NB4 (cell line): ENCODE data around the gene RPP25.
"Not testable (repeated sequence)": the region's sequence is repeated elsewhere in the genome, so short reads cannot be mapped to it uniquely, and the experiment has no call there.

ENCODE experiments used
- DNase-seq: peaks from one replicate; pipeline ENCODE4 v3.0.0; 2010; ENCODE audit warnings: low read depth
- H3K4me3 ChIP-seq: one replicate; pipeline ENCODE4 v1.5.1; 2011; ENCODE audit warnings: mild to moderate bottlenecking, low read depth, low read length, moderate library complexity
- CTCF ChIP-seq: IDR thresholded peaks from one replicate; pipeline ENCODE4 v1.5.1; 2012; ENCODE audit warnings: low read depth, low read length
- MAX ChIP-seq: IDR thresholded peaks from 2 replicates; pipeline ENCODE4 v1.6.1; 2011; ENCODE audit warnings: low read depth, low read length
- MYC ChIP-seq: IDR thresholded peaks from 2 replicates; pipeline ENCODE4 v1.6.1; 2011; ENCODE audit warnings: low read depth, low read length
- POLR2A ChIP-seq: IDR thresholded peaks from 2 replicates; pipeline ENCODE4 v1.6.1; 2011; ENCODE audit warnings: mild to moderate bottlenecking; ENCODE audit not compliant: insufficient read length; ENCODE audit errors: extremely low read depth

Gene RPP25

GRCh38 chr15:74928771-74929198 is 27.8 kb downstream of the RPP25 start:
- TF ChIP-seq MYC: no peak
- no peak for TF ChIP-seq CTCF
- no peak for TF ChIP-seq POLR2A
- TF ChIP-seq MAX: no peak
- no peak overlapping the region for H3K4me3 ChIP-seq
- DNase-seq: no peak

GRCh38 chr15:74924525-74924924 is 32.0 kb downstream of the RPP25 start:
- no peak for DNase-seq
- TF ChIP-seq CTCF: no peak
- TF ChIP-seq POLR2A: no peak
- TF ChIP-seq MYC: no peak
- no peak for TF ChIP-seq MAX
- no peak overlapping the region for H3K4me3 ChIP-seq

- TF ChIP-seq MAX (no peak), CTCF (no peak), POLR2A (no peak), MYC (no peak)
- H3K4me3 ChIP-seq: no peak overlapping the region
- DNase-seq: no peak
Observed at GRCh38 chr15:74920456-74920855, 36.1 kb downstream of the RPP25 start.

GRCh38 chr15:74917676-74918075 is 38.9 kb downstream of the RPP25 start:
- DNase-seq: no peak
- no peak overlapping the region for H3K4me3 ChIP-seq
- no peak for TF ChIP-seq MYC
- TF ChIP-seq POLR2A: no peak
- no peak for TF ChIP-seq CTCF
- TF ChIP-seq MAX: no peak

DNA sequence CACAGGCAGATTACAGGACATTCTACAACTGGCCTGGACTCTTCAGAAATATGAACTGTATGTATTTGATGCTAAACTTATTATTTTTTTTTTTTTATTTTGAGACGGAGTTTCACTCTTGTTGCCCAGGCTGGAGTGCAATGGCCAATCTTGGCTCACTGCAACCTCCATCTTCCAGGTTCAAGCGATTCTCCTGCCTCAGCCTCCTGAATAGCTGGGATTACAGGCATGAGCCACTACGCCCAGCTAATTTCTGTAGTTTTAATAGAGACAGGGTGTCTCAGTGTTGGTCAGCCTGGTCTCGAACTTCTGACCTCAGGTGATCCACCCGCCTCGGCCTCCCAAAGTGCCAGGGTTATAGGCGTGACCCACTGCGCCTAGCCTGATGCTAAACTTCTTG is 42.8 kb downstream of the RPP25 start:
- not testable (repeated sequence) for DNase-seq

DNA sequence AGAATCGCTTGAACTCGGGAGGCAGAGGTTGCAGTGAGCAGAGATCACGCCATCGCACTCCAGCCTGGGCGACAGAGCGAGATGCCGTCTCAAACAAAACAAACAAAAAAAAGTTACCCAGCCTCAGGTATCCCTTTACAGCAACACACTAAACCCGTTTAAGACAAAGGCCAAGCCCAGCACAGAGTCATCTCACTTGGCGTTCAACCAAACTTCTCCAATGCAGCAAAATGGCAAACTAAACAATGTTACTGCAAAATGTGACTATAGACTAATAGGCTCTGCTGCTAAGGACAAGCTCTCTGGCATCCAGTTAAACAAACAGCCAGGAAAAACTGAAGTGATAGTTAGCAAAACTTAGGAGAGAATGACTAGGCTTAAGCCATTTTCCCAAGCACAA is 43.5 kb downstream of the RPP25 start:
- TF ChIP-seq MYC (no peak), CTCF (no peak), POLR2A (no peak), MAX (no peak)
- no peak for DNase-seq
- no peak overlapping the region for H3K4me3 ChIP-seq

More for the DNA sequence above, 42.8 kb downstream of the RPP25 start:
- H3K4me3 ChIP-seq: not testable (repeated sequence)
